Measurements from ENCODE around the gene TIMM10.

DNA sequence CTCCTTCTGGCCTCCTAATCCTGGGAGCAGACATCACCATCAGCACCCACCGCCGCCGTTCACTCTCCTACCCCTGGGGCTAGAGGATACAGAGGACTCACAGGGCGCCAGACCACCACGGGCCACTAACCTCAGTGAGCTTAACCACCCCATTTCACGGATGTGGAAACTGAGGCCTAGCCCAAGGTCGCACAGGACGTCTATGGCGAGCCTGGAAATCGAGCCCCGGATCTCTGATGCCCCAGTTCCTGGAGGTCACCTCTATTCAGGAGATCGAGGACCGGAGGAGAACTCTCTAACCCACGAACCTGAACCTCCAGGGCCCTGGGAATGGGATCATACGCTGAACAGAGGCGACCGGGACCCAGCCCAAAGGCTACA lies 349 bp downstream of the TIMM10 start:
- TF ChIP-seq, protein P1, sequence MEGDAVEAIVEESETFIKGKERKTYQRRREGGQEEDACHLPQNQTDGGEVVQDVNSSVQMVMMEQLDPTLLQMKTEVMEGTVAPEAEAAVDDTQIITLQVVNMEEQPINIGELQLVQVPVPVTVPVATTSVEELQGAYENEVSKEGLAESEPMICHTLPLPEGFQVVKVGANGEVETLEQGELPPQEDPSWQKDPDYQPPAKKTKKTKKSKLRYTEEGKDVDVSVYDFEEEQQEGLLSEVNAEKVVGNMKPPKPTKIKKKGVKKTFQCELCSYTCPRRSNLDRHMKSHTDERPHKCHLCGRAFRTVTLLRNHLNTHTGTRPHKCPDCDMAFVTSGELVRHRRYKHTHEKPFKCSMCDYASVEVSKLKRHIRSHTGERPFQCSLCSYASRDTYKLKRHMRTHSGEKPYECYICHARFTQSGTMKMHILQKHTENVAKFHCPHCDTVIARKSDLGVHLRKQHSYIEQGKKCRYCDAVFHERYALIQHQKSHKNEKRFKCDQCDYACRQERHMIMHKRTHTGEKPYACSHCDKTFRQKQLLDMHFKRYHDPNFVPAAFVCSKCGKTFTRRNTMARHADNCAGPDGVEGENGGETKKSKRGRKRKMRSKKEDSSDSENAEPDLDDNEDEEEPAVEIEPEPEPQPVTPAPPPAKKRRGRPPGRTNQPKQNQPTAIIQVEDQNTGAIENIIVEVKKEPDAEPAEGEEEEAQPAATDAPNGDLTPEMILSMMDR (IDR thresholded peaks at IDR 0.05; ENCODE audit: borderline replicate concordance, extremely low read depth, low read length, poor library complexity, severe bottlenecking): no peak
- no peak for TF ChIP-seq EZH2 (IDR thresholded peaks at IDR 0.05; ENCODE audit: borderline replicate concordance, low read depth, low read length, severe bottlenecking)
